GM12875 (cell line): Measurements from ENCODE around the gene GLMP.

Source experiments
- H3K4me3 ChIP-seq: one replicate; pipeline ENCODE4 v1.5.1; 2011; ENCODE audit warnings: low read depth, low read length, control low read depth
- CTCF ChIP-seq: IDR thresholded peaks from 2 replicates; pipeline ENCODE4 v1.5.1; 2011; ENCODE audit warnings: low read depth, mild to moderate bottlenecking, control low read depth, inconsistent platforms, low read length, moderate library complexity, borderline replicate concordance; ENCODE audit not compliant: insufficient read depth

GLMP gene

GRCh38 chr1:156295391-156295947 lies at the start of gene GLMP:
Gene GLMP, minus strand, starts transcription at chr1:156295679. Its CDS starts 34 bp downstream, at chr1:156295645.
- peak within 1 kb of the TSS; percentile 78 for H3K4me3 ChIP-seq
- no peak for TF ChIP-seq CTCF

- TF ChIP-seq CTCF = no peak
- H3K4me3 ChIP-seq = no peak overlapping the region
Measured at GRCh38 chr1:156344409-156344808, 48.9 kb upstream of the GLMP start.

GRCh38 chr1:156342166-156342955 lies 46.9 kb upstream of the GLMP start:
- no peak overlapping the region for H3K4me3 ChIP-seq
- no peak for TF ChIP-seq CTCF

- peak within 1 kb of the TSS; percentile 91 for H3K4me3 ChIP-seq
- no peak for TF ChIP-seq CTCF
Measured at GRCh38 chr1:156338180-156338976, 42.9 kb upstream of the GLMP start, which contains the start of the genes CCT3 and TSACC. Gene CCT3, minus strand, starts transcription at chr1:156338292. Its CDS starts 108 bp downstream, at chr1:156338184. Gene TSACC, plus strand, starts transcription at chr1:156338526. Its CDS starts 1,232 bp downstream, at chr1:156339758.

- TF ChIP-seq CTCF = no peak
- H3K4me3 ChIP-seq = peak overlapping the region; percentile 91
Measured at GRCh38 chr1:156337888-156338179, 42.4 kb upstream of the GLMP start.

GRCh38 chr1:156337052-156337887 lies 41.8 kb upstream of the GLMP start:
- TF ChIP-seq CTCF = no peak
- peak overlapping the region; percentile 91 for H3K4me3 ChIP-seq
